ENCODE data around the gene ARRB1. TPM values are rescaled to one million over a fixed set of nuclear protein-coding genes. Genes with fewer than 3 reads are reported as not detected.

Gene ARRB1
- polyA plus RNA-seq, 2 donors = 4.9 to 5.0 TPM

- H3K27me3 ChIP-seq (ENCODE audit: control insufficient read depth in 1 of 2, insufficient read depth in 2 of 2, low read length in 2 of 2) = peaks cover 0 to 8% of the 10 kb centered on the region in 2 donors
- no peak overlapping the region for H3K27ac ChIP-seq (ENCODE audit: low read depth in 2 of 2, low read length in 1 of 2)
- no peak overlapping the region for H3K4me3 ChIP-seq (ENCODE audit: low read depth in 1 of 2, low read length in 2 of 2)
- H3K9me3 ChIP-seq (ENCODE audit: control insufficient read depth in 2 of 2, insufficient read depth in 1 of 2, low read depth in 1 of 2, low read length in 1 of 2) = no peaks in the 10 kb centered on the region
- H3K4me1 ChIP-seq (ENCODE audit: control insufficient read depth in 2 of 2, insufficient read depth in 2 of 2, low read length in 1 of 2) = peaks cover 9 to 12% of the 10 kb centered on the region in 2 donors
- WGBS, 2 donors = 80 to 84% methylated on average over 16 of the region's 16 CpGs
- H3K36me3 ChIP-seq (ENCODE audit: control insufficient read depth in 2 of 2, insufficient read depth in 2 of 2, low read length in 1 of 2) = no peaks in the 10 kb centered on the region
Measured at GRCh38 chr11:75242722-75243600, 108.5 kb downstream of the ARRB1 start.

GRCh38 chr11:75241906-75242644, 109.4 kb downstream of the ARRB1 start:
- peaks cover 0 to 8% of the 10 kb centered on the region in 2 donors for H3K27me3 ChIP-seq (ENCODE audit: control insufficient read depth in 1 of 2, insufficient read depth in 2 of 2, low read length in 2 of 2)
- no peaks in the 10 kb centered on the region for H3K9me3 ChIP-seq (ENCODE audit: control insufficient read depth in 2 of 2, insufficient read depth in 1 of 2, low read depth in 1 of 2, low read length in 1 of 2)
- 8 to 12% methylated on average over 43 to 72 of the region's 72 CpGs for WGBS, 2 donors
- H3K4me1 ChIP-seq (ENCODE audit: control insufficient read depth in 2 of 2, insufficient read depth in 2 of 2, low read length in 1 of 2) = peaks cover 9 to 12% of the 10 kb centered on the region in 2 donors
- no peak overlapping the region for H3K27ac ChIP-seq (ENCODE audit: low read depth in 2 of 2, low read length in 1 of 2)
- H3K36me3 ChIP-seq (ENCODE audit: control insufficient read depth in 2 of 2, insufficient read depth in 2 of 2, low read length in 1 of 2) = no peaks in the 10 kb centered on the region
- H3K4me3 ChIP-seq (ENCODE audit: low read depth in 1 of 2, low read length in 2 of 2) = peak overlapping the region; percentile 32 to 51

GRCh38 chr11:75241036-75241905, 110.2 kb downstream of the ARRB1 start:
- H3K9me3 ChIP-seq (ENCODE audit: control insufficient read depth in 2 of 2, insufficient read depth in 1 of 2, low read depth in 1 of 2, low read length in 1 of 2) = no peaks in the 10 kb centered on the region
- WGBS, 2 donors = 1 to 2% methylated on average over 105 to 140 of the region's 140 CpGs
- peak overlapping the region; percentile 51 to 53 for H3K4me3 ChIP-seq (ENCODE audit: low read depth in 1 of 2, low read length in 2 of 2)
- peaks cover 0 to 8% of the 10 kb centered on the region in 2 donors for H3K27me3 ChIP-seq (ENCODE audit: control insufficient read depth in 1 of 2, insufficient read depth in 2 of 2, low read length in 2 of 2)
- no peak overlapping the region for H3K27ac ChIP-seq (ENCODE audit: low read depth in 2 of 2, low read length in 1 of 2)
- no peaks in the 10 kb centered on the region for H3K36me3 ChIP-seq (ENCODE audit: control insufficient read depth in 2 of 2, insufficient read depth in 2 of 2, low read length in 1 of 2)
- peaks cover 9 to 12% of the 10 kb centered on the region in 2 donors for H3K4me1 ChIP-seq (ENCODE audit: control insufficient read depth in 2 of 2, insufficient read depth in 2 of 2, low read length in 1 of 2)

- H3K27ac ChIP-seq (ENCODE audit: low read depth in 2 of 2, low read length in 1 of 2) = no peak within 1 kb of the TSS
- 3 to 4% methylated on average over 40 to 58 of the region's 58 CpGs for WGBS, 2 donors
- peak within 1 kb of the TSS; percentile 51 to 53 for H3K4me3 ChIP-seq (ENCODE audit: low read depth in 1 of 2, low read length in 2 of 2)
- no peaks in the 10 kb centered on the region for H3K36me3 ChIP-seq (ENCODE audit: control insufficient read depth in 2 of 2, insufficient read depth in 2 of 2, low read length in 1 of 2)
- H3K4me1 ChIP-seq (ENCODE audit: control insufficient read depth in 2 of 2, insufficient read depth in 2 of 2, low read length in 1 of 2) = peaks cover 9 to 12% of the 10 kb centered on the region in 2 donors
- no peaks in the 10 kb centered on the region for H3K9me3 ChIP-seq (ENCODE audit: control insufficient read depth in 2 of 2, insufficient read depth in 1 of 2, low read depth in 1 of 2, low read length in 1 of 2)
- peaks cover 0 to 8% of the 10 kb centered on the region in 2 donors for H3K27me3 ChIP-seq (ENCODE audit: control insufficient read depth in 1 of 2, insufficient read depth in 2 of 2, low read length in 2 of 2)
Measured at GRCh38 chr11:75240311-75241035, 111.0 kb downstream of the ARRB1 start, which contains the start of gene TPBGL. TPBGL (plus strand) TSS chr11:75240774; CDS start chr11:75241050, 276 bp downstream.

- Histone ChIP-seq H3K9me3 (ENCODE audit: control insufficient read depth in 2 of 2, insufficient read depth in 1 of 2, low read depth in 1 of 2, low read length in 1 of 2) (no peaks in the 10 kb centered on the region), H3K27me3 (ENCODE audit: control insufficient read depth in 1 of 2, insufficient read depth in 2 of 2, low read length in 2 of 2) (peaks cover 0 to 8% of the 10 kb centered on the region in 2 donors)
- 53% methylated on average over 10 of the region's 10 CpGs for WGBS, 2 donors
Measured at GRCh38 chr11:75239531-75240290, 111.8 kb downstream of the ARRB1 start.

GRCh38 chr11:75238595-75239440, 112.6 kb downstream of the ARRB1 start:
- peaks cover 9 to 12% of the 10 kb centered on the region in 2 donors for H3K4me1 ChIP-seq (ENCODE audit: control insufficient read depth in 2 of 2, insufficient read depth in 2 of 2, low read length in 1 of 2)
- no peaks in the 10 kb centered on the region for H3K36me3 ChIP-seq (ENCODE audit: control insufficient read depth in 2 of 2, insufficient read depth in 2 of 2, low read length in 1 of 2)
- no peak overlapping the region for H3K27ac ChIP-seq (ENCODE audit: low read depth in 2 of 2, low read length in 1 of 2)
- 77 to 79% methylated on average over 9 of the region's 9 CpGs for WGBS, 2 donors
- no peaks in the 10 kb centered on the region for H3K9me3 ChIP-seq (ENCODE audit: control insufficient read depth in 2 of 2, insufficient read depth in 1 of 2, low read depth in 1 of 2, low read length in 1 of 2)
- H3K27me3 ChIP-seq (ENCODE audit: control insufficient read depth in 1 of 2, insufficient read depth in 2 of 2, low read length in 2 of 2) = peaks cover 0 to 8% of the 10 kb centered on the region in 2 donors
- H3K4me3 ChIP-seq (ENCODE audit: low read depth in 1 of 2, low read length in 2 of 2) = no peak overlapping the region

More at GRCh38 chr11:75239531-75240290, 111.8 kb downstream of the ARRB1 start:
- Histone ChIP-seq H3K36me3 (ENCODE audit: control insufficient read depth in 2 of 2, insufficient read depth in 2 of 2, low read length in 1 of 2) (no peaks in the 10 kb centered on the region), H3K4me1 (ENCODE audit: control insufficient read depth in 2 of 2, insufficient read depth in 2 of 2, low read length in 1 of 2) (peaks cover 9 to 12% of the 10 kb centered on the region in 2 donors), H3K4me3 (ENCODE audit: low read depth in 1 of 2, low read length in 2 of 2) (no peak overlapping the region), H3K27ac (ENCODE audit: low read depth in 2 of 2, low read length in 1 of 2) (no peak overlapping the region)

- peaks cover 0 to 8% of the 10 kb centered on the region in 2 donors for H3K27me3 ChIP-seq (ENCODE audit: control insufficient read depth in 1 of 2, insufficient read depth in 2 of 2, low read length in 2 of 2)
- 77 to 79% methylated on average over 8 of the region's 8 CpGs for WGBS, 2 donors
Measured at GRCh38 chr11:75237050-75237449, 114.4 kb downstream of the ARRB1 start.

More at GRCh38 chr11:75237050-75237449, 114.4 kb downstream of the ARRB1 start:
- Histone ChIP-seq H3K36me3 (ENCODE audit: control insufficient read depth in 2 of 2, insufficient read depth in 2 of 2, low read length in 1 of 2) (no peaks in the 10 kb centered on the region), H3K9me3 (ENCODE audit: control insufficient read depth in 2 of 2, insufficient read depth in 1 of 2, low read depth in 1 of 2, low read length in 1 of 2) (no peaks in the 10 kb centered on the region), H3K4me1 (ENCODE audit: control insufficient read depth in 2 of 2, insufficient read depth in 2 of 2, low read length in 1 of 2) (peaks cover 9 to 11% of the 10 kb centered on the region in 2 donors), H3K4me3 (ENCODE audit: low read depth in 1 of 2, low read length in 2 of 2) (no peak overlapping the region), H3K27ac (ENCODE audit: low read depth in 2 of 2, low read length in 1 of 2) (no peak overlapping the region)
